GM18951 (cell line): ENCODE results near the gene GSAP.

ENCODE experiments used
- POLR2A ChIP-seq: IDR thresholded peaks from 4 replicates; pipeline ENCODE4 v1.6.1; 2011; ENCODE audit warnings: mild to moderate bottlenecking; ENCODE audit not compliant: insufficient read length, insufficient read depth; ENCODE audit errors: extremely low read depth
- in situ Hi-C: fragments of 300-500 bp; cut with MboI; formaldehyde crosslinking; loops from one replicate; pipeline ENCODE4 v1.12.0; 2022; ENCODE audit warnings: low sequenced_read_pairs, mixed read lengths, inconsistent platforms; ENCODE audit not compliant: unreplicated experiment

Gene GSAP

DNA sequence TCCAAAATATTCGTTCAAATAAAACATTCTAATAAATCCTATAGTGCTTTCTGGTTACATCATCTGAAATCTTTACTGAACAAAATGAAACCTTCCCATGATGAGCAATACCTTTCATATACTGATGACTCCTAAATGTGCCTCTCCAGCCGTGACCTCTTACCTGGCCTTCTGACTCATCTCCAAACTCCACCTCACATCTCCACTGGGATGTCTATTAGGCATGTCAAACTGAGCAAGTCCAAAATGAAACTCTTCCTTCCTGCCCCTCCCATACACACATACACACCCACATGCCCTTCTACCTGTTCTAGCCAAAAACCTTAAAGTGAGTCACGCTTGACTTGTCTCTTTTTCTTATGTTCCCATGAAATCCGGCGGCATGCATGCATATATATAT, 22.9 kb downstream of the GSAP start:
- in situ Hi-C loops, result no loop called here
- no peak for TF ChIP-seq POLR2A

DNA sequence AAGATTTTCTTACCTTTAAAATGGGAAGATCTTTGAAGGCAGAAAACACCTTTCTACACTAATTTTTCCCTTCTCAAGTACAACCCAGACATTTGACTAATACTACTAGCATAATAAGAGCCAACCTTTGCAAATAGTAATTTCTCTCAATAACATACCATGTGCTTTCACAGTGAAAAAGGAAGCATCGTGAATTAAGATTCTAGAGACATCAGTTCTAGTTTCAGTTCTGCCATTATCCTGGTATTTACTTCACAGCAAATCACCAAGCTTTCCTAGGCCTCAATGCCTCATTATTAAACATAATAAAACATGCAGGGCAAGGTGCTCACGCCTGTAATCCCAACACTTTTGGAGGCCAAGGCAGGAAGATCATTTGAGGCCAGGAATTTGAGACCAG, 24.9 kb downstream of the GSAP start:
- in situ Hi-C loops, result no loop called here

DNA sequence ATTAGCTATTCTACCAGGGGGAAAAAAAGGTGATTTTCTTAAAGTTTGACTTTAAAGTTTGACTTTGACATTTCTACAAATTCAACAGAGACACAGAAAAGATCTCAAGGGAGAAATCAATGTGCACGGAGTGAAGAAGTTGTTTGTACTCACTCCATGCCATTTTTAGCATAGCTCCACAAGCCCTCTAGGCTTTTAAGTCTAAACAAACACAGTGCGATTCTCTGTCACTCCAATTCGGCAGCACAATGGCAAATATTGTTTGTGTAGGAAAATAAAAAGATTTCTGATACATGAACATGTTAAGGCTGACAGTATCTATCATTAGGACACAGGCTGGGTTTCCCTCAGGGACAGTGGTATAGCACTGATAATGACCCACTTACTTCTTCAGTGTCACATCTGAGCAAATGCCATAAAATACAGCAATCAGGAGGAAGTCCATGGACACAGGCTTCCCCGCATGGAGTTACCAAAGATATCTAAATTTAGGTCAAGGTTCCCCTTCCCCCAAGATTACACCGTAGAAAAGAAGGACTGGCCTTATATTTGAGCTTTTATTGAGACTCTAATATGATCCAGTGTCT, 28.0 kb downstream of the GSAP start:
- no peak for TF ChIP-seq POLR2A
- in situ Hi-C loops, result no loop called here

More for the DNA sequence above, 24.9 kb downstream of the GSAP start:
- TF ChIP-seq POLR2A, result no peak

DNA sequence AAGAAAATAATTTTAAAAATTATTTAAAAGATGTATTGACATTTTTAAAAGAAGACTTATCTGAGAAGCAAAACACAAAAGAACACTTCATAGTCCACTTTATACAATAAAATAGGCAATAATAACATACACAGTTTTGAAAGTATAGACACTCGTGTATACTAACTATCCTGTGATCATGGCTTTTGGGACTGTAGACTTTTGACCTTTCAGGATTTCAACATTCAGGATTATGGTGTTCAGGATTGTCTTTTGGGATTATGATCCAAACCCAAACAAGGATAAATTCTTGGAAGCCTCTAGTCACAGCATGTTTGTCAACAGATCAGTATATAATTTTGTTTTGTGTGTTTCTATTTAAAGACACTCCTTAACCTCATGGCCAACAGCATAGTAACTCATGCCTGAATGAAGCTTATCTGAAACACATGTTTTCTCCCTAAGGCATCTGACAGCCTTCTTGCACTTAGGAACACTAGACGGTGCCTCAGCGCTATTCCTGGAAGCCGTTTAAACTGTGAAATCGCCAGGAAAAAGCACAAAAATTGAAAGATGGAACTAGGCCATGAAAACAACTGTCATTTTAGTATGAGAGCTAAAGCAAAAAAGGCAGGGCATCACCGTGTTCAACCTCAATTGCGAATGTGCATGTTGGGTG, 29.9 kb downstream of the GSAP start:
- TF ChIP-seq POLR2A, result no peak
- in situ Hi-C loops, result no loop called here

DNA sequence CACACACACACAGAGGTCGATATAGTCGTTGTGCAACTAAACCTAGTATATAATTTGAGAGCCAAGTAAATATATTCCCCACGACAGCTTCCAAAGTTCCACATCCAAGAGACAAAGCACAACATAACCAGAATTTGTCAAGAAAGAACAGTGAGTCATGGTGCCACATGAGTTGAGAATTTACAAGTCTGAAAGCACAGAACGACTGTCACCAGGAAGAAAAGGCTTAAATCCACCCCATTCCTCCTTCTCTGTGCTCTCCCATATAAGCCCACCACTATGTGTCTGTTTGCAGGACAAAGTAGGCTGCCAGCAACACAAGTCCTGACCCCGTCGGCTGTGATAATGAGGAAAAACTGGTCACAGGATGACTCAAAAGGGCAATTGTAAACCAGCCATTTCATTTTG, 32.8 kb downstream of the GSAP start:
- no peak for TF ChIP-seq POLR2A
- in situ Hi-C loops, result no loop called here

DNA sequence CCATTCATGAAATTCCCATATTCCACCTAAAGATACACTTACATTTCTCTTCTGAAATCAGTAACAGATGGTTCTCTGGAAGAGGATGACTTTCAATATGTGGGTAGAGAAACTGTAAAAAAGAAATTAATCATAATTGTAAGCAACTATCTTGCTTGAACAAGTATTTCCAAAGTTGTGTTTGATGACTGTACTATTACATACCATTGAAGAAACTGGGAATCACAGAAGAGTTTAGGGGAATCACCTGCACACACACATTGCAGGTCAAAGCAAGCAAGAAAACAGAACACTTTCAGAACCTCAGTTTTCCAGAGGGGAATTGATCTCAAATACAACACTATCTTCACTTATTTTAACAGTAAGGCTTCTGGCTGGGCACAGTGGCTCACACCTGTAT, 33.6 kb downstream of the GSAP start:
- no peak for TF ChIP-seq POLR2A
- in situ Hi-C loops, result no loop called here

DNA sequence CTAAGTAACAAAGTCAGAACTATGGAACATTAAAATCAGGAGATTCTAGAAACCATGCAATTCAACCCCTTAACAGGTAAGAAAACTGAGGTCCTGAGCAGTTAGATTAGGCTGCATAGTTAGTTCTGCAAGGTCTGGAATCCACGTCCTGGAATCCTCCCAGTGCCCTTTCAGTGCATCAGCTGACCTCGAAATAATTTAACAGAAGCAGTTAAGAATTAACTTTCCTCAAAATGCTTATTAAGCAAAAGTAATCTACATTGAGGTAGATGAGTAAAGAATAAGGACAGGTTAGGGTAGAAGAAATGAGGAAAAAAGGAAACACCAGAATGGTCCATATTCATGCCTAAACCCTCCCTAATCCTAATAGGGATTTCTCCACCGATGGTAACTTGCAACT, 37.6 kb downstream of the GSAP start:
- in situ Hi-C loops, result no loop called here
- TF ChIP-seq POLR2A, result no peak

DNA sequence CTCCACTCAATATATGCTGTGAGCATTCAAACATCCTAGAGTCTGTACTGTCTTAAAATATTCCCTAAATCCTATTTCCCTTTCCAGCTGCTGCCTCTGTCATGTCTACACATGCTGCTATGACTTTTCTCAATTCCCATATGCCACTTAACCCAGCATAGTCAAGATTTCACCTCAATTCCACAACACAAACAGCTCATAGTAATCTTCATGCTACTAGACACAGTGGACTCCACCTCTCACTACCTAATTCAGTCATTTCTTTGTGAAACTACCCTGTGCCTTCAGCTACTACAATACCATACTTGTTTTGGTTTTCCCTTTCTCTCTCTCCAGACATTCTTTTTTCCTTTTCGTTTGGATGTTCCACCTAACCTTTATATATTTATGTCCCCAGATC, 45.5 kb downstream of the GSAP start:
- no peak for TF ChIP-seq POLR2A
- in situ Hi-C loops, result no loop called here

DNA sequence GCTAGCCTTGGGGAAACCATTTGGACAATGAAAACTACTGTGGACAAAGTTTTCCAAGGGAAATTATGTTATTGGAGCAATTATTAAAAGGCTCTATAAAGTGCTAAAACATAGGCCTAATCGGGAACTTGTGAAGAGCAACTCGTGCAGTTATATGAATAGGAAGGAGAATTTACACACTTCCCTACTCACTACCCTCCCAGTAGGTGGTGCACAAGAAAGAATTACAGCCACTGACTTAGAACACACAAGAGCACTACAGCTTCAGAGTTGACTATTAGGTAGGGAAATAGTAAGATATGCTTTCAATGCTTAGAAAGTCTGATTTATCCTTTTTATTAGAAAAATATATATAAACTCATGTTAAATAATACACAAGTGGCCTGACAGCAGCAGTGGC, 47.2 kb downstream of the GSAP start:
- no peak for TF ChIP-seq POLR2A
- in situ Hi-C loops, result no loop called here

DNA sequence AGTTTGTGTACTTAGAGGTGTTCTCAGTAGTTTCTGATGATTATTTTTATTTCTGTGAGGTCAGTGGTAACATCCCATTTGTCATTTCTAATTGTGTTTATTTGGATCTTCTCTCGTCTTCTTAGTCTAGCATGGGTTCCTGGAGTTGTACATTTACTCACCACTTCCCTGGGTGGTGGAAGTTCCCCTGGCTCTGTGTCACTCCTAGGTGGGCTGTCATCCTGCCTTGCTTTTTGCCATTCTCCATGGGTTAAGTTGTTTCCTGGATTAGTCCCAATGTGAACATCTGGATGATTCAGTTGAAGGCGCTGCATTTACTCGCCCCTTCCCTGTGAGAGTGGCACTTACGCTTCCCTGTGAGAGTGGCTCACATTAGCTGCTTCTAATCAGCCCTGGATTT, 48.2 kb downstream of the GSAP start:
- TF ChIP-seq POLR2A, result no peak
- in situ Hi-C loops, result no loop called here

DNA sequence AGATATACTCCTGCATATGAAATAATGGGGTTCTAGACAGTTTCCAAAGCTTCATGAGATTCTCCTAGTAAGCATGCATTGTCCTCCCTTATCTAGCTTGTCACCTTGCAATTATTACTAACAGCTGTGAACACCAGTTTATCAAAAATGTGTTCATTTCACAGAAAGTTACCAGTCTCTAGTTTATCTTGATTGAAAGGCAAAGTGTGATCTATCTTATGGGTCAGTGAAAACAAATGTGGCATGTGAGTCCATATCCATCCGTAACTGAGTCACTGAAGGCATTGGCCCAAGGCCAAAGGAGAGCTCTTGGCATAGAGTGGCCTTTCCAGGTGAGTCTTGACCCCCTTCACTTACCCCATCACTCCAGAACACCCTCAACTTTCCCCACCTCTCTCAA, 53.2 kb downstream of the GSAP start:
- in situ Hi-C loops, result no loop called here
- no peak for TF ChIP-seq POLR2A

DNA sequence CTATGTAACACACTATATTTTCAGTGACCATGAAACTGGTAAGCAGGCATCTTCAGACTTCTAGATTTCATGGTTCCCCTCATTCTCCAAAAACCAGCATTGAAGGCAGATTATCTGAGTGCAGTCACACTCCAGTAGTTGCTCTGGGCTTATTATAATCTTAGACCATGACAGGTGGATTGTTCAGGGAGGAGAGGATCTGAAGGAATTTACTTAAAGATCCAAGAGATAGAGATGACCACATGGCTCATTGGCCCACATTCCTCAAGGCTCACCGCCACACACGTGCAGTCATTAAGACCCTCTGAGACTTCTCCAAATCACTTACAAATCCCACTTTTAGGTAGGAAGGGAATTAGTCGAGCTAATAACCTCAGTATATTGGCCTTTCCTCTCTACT, 55.2 kb downstream of the GSAP start:
- in situ Hi-C loops, result no loop called here
- no peak for TF ChIP-seq POLR2A

DNA sequence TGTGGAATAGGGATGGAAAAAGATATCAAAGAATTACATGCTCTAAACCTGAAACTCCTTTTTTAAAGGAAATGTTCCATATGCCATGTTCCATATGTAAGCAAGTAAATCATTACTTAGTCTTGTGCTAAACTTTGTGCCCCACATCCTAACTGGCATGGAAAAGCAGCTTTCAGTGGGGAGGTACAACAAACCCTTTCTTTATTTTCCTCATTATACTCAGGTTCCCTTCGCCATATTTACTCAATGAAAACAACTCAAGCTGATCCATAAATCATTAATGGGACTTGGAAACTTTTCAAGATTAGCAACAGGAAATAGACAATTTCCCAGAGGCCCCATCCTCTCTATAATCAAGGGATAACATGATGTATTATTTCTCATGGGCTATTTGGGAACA, 56.0 kb downstream of the GSAP start:
- TF ChIP-seq POLR2A, result no peak
- in situ Hi-C loops, result no loop called here

DNA sequence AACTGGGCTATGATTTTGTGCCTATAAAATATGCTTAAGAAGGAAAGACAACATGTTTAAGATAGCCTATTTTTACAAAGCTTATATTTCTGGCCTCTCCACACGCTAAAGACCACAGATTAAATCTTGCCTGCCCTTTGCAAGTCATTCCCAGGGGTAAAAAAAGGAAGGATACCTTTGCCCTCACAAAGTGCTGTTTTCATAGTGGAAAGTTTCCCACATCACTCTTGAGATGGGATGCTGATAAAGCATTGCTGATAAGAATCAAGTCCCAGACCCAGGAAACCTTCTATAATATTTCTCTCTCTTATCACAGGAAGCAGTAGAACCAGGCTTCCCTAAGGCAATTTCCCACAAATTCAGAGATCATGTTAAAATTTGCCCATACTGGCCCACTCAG, 56.5 kb downstream of the GSAP start:
- no peak for TF ChIP-seq POLR2A
- in situ Hi-C loops, result no loop called here

DNA sequence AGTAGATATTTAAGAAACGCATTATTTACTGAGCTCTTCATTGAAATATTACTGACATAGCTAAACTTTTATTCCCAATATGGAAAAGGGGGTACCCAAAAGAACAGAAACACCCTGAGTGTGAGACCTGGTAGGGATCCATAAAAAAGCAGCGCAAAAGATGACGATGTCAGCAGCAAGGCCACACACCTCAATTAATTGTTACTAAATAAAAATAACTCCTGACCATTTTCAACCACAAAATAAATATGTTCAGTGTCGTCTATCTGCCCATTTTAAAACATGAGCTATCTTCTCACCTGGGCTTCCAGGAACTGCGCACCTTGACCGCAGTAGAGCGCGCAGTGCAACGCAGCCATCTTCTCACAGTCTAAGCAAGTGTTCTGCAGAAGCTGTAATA, 61.2 kb downstream of the GSAP start:
- TF ChIP-seq POLR2A, result no peak
- in situ Hi-C loops, result no loop called here

DNA sequence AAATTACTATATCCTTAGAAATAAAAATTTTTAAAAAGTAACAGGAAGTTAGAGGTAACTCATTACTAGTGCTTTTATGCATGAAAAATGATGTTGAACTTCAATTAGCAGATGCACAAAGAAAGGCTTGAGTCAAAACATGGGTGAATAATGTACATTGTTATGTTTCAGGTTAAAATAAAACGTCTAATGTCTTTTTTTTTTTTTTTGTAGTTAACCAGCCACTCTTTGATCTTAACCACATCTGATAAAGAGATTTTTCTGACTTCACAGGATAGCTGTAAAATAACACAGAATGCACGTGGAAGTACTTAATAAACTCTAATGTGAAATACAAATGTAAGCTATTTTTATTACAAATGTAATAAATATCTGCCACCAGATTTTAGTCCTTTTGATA, 61.7 kb downstream of the GSAP start:
- TF ChIP-seq POLR2A, result no peak
- in situ Hi-C loops, result no loop called here
